Kidney (tissue), 14 donors: ENCODE data around the gene WWOX. TPM values are rescaled to one million over a fixed set of nuclear protein-coding genes. Genes with fewer than 3 reads are reported as not detected.

ENCODE experiments used
- DNase-seq, 5 donors: peaks; one replicate each; pipeline ENCODE4 v3.0.0-alpha.2; 2013 to 2020
- FAIRE-seq: peaks from 2 replicates; lab custom pipeline; 2012; peaks lifted over from hg19 to GRCh38; lab: Jason Lieb, UNC
- H3K27ac ChIP-seq, 2 donors: one replicate each; pipeline ENCODE4 v1.7.0; 2013; ENCODE audit warnings: low read depth in 2 of 2, low read length in 2 of 2, inconsistent platforms in 1 of 2
- H3K27me3 ChIP-seq: one replicate; pipeline ENCODE4 v1.7.1; 2013; ENCODE audit warnings: low read length, inconsistent platforms; ENCODE audit not compliant: control insufficient read depth, insufficient read depth
- H3K36me3 ChIP-seq, 3 donors: one replicate each; pipeline versions ENCODE4 v1.7.0 to v1.7.1; 2013; ENCODE audit warnings: low read length in 3 of 3, control low read depth in 1 of 3, inconsistent platforms in 1 of 3; ENCODE audit not compliant: insufficient read depth in 3 of 3, control insufficient read depth in 2 of 3
- H3K4me1 ChIP-seq, 3 donors: one replicate each; pipeline versions ENCODE4 v1.7.0 to v1.7.1; 2013; ENCODE audit warnings: low read length in 3 of 3, inconsistent platforms in 1 of 3, low read depth in 1 of 3; ENCODE audit not compliant: control insufficient read depth in 2 of 3, insufficient read depth in 2 of 3
- H3K4me3 ChIP-seq, 3 donors: one replicate each; pipeline versions ENCODE4 v1.7.0 to v1.8.1; 2013; ENCODE audit warnings: low read length in 3 of 3, control low read depth in 1 of 3, inconsistent platforms in 1 of 3
- H3K9ac ChIP-seq, 3 donors: one replicate each; pipeline versions ENCODE4 v1.7.0 to v1.7.1; 2013; ENCODE audit warnings: low read length in 3 of 3, control low read depth in 1 of 3, inconsistent platforms in 1 of 3
- H3K9me3 ChIP-seq, 3 donors: one replicate each; pipeline versions ENCODE4 v1.7.0 to v1.7.1; 2013; ENCODE audit warnings: low read length in 3 of 3, control low read depth in 1 of 3, inconsistent platforms in 1 of 3; ENCODE audit not compliant: control insufficient read depth in 2 of 3, insufficient read depth in 1 of 3
- intact Hi-C: fragments of 100-400 bp; cut with DNase I; formaldehyde crosslinking; loops from one replicate; pipeline ENCODE4 v1.11.1; 2022
- polyA plus RNA-seq: library from polyadenylated mRNA; stranded (reverse); fragments of 350-450 nt; fragmentation: Illumina TruSeq; extraction: RNeasy Lipid Tissue Mini Kit (QIAGEN cat#74804); gene quantifications from one replicate; pipeline ENCODE4 v1.2.3, GENCODE V29; 2014; ENCODE audit warnings: low read depth, low replicate concordance; ENCODE audit not compliant: insufficient read depth
- total RNA-seq: library from RNA; stranded (reverse); fragmentation: NEBNext Ultra II Directional; extraction: Animal tissue kit (Norgen Biotek cat#: 25700); gene quantifications from one replicate; pipeline ENCODE4 v1.2.1, GENCODE V29; 2021
- TF ChIP-seq, protein P1 (sequence below): IDR thresholded peaks from 3 replicates; pipeline ENCODE4 v1.5.1; 2012; ENCODE audit warnings: mild to moderate bottlenecking, moderate library complexity, borderline replicate concordance; ENCODE audit not compliant: insufficient read depth; ENCODE audit errors: extremely low read depth
- donor health status: control.
- donor health status: control.
- donor health status: control.
- donor health status: control.
- donor health status: control.
- donor health status: DM: yes; HTN: yes; CAD: no.
- donor health status: Normal renal cell carcinoma (clear cell type).

The WWOX gene
- total and polyA plus RNA-seq, 2 donors from 2014 or later = 22.5 to 30.3 TPM

- H3K4me1 ChIP-seq = no peaks in the 10 kb centered on the region
- intact Hi-C loops = no loop called here
- DNase-seq = no peak
- H3K27me3 ChIP-seq = no peaks in the 10 kb centered on the region
- FAIRE-seq = no peak
- no peak overlapping the region for H3K27ac ChIP-seq
- TF ChIP-seq, protein P1, sequence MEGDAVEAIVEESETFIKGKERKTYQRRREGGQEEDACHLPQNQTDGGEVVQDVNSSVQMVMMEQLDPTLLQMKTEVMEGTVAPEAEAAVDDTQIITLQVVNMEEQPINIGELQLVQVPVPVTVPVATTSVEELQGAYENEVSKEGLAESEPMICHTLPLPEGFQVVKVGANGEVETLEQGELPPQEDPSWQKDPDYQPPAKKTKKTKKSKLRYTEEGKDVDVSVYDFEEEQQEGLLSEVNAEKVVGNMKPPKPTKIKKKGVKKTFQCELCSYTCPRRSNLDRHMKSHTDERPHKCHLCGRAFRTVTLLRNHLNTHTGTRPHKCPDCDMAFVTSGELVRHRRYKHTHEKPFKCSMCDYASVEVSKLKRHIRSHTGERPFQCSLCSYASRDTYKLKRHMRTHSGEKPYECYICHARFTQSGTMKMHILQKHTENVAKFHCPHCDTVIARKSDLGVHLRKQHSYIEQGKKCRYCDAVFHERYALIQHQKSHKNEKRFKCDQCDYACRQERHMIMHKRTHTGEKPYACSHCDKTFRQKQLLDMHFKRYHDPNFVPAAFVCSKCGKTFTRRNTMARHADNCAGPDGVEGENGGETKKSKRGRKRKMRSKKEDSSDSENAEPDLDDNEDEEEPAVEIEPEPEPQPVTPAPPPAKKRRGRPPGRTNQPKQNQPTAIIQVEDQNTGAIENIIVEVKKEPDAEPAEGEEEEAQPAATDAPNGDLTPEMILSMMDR = no peak
- H3K36me3 ChIP-seq = no peaks in the 10 kb centered on the region
- H3K9me3 ChIP-seq = no peaks in the 10 kb centered on the region
- no peak overlapping the region for H3K9ac ChIP-seq
- no peak overlapping the region for H3K4me3 ChIP-seq
Observed at GRCh38 chr16:78212674-78213073, 113.2 kb downstream of the WWOX start.

- H3K4me3 ChIP-seq = no peak overlapping the region
- no peaks in the 10 kb centered on the region for H3K27me3 ChIP-seq
- no peaks in the 10 kb centered on the region for H3K4me1 ChIP-seq
- FAIRE-seq (no peak), DNase-seq (no peak)
- H3K36me3 ChIP-seq = no peaks in the 10 kb centered on the region
- no peak overlapping the region for H3K9ac ChIP-seq
- intact Hi-C loops = no loop called here
- no peaks in the 10 kb centered on the region for H3K9me3 ChIP-seq
- TF ChIP-seq, protein P1 = no peak
- H3K27ac ChIP-seq = no peak overlapping the region
Observed at GRCh38 chr16:78213751-78214150, 114.3 kb downstream of the WWOX start.

DNA sequence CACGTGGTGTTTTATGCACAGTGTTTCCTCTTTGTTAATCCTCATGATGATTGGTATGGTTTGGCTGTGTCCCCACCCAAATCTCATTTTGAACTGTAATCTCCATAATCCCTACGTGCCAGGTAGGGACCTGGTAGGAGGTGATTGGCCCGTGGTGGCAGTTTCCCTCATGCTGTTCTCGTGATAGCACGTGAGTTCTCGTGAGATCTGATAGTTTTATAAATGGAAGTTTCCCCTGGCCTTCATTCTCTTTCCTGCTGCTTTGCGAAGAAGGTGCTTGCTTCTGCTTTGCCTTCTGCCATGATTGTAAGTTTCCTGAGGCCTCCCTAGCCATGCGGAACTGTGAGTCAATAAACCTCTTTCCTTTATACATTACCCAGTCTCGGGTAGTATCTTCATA, 115.8 kb downstream of the WWOX start:
- FAIRE-seq = no peak
- TF ChIP-seq, protein P1 = no peak
- H3K9ac ChIP-seq = no peak overlapping the region

GRCh38 chr16:78216166-78216745, 116.8 kb downstream of the WWOX start:
- no peak overlapping the region for H3K9ac ChIP-seq

More for the DNA sequence above, 115.8 kb downstream of the WWOX start:
- intact Hi-C loops = no loop called here
- no peaks in the 10 kb centered on the region for H3K36me3 ChIP-seq
- H3K4me3 ChIP-seq = no peak overlapping the region
- no peak for DNase-seq
- no peaks in the 10 kb centered on the region for H3K9me3 ChIP-seq
- H3K27ac ChIP-seq = no peak overlapping the region
- no peaks in the 10 kb centered on the region for H3K27me3 ChIP-seq
- no peaks in the 10 kb centered on the region for H3K4me1 ChIP-seq

More at GRCh38 chr16:78216166-78216745, 116.8 kb downstream of the WWOX start:
- no peak overlapping the region for H3K27ac ChIP-seq
- H3K4me3 ChIP-seq = no peak overlapping the region
- no peaks in the 10 kb centered on the region for H3K9me3 ChIP-seq
- no peaks in the 10 kb centered on the region for H3K27me3 ChIP-seq
- H3K4me1 ChIP-seq = no peaks in the 10 kb centered on the region
- H3K36me3 ChIP-seq = no peaks in the 10 kb centered on the region
- DNase-seq (no peak), FAIRE-seq (no peak)
- intact Hi-C loops = no loop called here
- TF ChIP-seq, protein P1 = no peak
